Stromal cell of bone marrow (primary cell): ENCODE results near the gene ENTPD8.

Experiments used
- DNase-seq: peaks from one replicate; pipeline ENCODE4 v3.0.0-alpha.2; 2012; ENCODE audit warnings: low read depth

The ENTPD8 gene, protein sequence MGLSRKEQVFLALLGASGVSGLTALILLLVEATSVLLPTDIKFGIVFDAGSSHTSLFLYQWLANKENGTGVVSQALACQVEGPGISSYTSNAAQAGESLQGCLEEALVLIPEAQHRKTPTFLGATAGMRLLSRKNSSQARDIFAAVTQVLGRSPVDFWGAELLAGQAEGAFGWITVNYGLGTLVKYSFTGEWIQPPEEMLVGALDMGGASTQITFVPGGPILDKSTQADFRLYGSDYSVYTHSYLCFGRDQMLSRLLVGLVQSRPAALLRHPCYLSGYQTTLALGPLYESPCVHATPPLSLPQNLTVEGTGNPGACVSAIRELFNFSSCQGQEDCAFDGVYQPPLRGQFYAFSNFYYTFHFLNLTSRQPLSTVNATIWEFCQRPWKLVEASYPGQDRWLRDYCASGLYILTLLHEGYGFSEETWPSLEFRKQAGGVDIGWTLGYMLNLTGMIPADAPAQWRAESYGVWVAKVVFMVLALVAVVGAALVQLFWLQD

DNA sequence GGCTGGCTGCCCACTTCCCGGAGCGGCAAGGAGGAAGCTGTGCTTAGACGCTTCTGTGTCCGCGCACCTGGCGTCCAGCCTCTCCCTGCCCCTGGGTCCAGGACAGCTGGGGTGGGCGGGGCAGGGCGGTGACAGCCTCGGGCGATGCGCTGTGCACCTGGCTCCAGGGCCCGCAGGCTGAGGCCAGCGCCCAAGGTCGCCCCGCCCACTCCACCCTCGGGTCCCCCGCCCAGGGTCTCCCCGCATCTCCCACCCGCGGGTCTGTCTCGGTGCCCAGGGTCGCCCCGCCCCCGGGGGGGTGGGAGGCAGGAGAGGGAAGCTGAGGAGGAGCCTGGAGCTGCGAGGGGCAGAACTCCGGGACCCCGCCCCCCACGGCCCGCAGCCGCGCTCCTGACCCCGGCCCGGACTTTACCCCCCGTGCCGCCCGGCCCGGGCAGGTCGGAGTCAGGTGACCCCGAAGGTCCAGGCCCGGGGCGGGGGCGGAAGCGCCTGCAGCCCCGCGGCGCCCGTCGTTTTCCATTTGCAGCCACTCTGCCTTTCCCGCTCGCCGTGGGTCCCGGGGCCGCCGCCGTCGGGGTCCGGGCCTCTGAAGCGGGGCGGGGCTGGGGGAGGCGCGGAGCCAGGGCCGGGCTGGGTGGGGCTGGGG, at the start of gene ENTPD8:
Gene ENTPD8 (minus strand): TSS at position 69 of the 646 bp plus-strand sequence. CDS start 3,072 bp downstream, outside the sequence.
- DNase-seq, result no peak

- DNase-seq, result no peak
These were observed 49.5 kb upstream of the ENTPD8 start for GRCh38 chr9:137490532-137491186.

- no peak for DNase-seq
These were observed 47.7 kb upstream of the ENTPD8 start for GRCh38 chr9:137488906-137489305.

DNA sequence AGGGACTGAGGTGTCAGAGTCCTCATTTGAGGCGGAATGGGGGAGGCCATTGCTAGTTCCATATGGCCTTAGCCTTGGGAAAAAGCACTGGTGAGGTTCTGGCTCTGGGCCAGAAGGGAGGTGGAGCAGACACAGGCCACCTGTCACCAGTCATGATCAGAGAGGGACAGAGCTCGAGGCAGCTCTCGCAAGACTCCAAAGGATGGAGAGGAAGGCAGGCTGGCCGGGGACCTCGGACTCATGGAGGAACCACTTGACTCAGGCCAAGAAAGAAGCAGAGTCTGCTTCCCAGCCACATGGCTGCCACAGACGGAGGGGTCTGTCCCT, 47.1 kb upstream of the ENTPD8 start:
- DNase-seq, result no peak

DNA sequence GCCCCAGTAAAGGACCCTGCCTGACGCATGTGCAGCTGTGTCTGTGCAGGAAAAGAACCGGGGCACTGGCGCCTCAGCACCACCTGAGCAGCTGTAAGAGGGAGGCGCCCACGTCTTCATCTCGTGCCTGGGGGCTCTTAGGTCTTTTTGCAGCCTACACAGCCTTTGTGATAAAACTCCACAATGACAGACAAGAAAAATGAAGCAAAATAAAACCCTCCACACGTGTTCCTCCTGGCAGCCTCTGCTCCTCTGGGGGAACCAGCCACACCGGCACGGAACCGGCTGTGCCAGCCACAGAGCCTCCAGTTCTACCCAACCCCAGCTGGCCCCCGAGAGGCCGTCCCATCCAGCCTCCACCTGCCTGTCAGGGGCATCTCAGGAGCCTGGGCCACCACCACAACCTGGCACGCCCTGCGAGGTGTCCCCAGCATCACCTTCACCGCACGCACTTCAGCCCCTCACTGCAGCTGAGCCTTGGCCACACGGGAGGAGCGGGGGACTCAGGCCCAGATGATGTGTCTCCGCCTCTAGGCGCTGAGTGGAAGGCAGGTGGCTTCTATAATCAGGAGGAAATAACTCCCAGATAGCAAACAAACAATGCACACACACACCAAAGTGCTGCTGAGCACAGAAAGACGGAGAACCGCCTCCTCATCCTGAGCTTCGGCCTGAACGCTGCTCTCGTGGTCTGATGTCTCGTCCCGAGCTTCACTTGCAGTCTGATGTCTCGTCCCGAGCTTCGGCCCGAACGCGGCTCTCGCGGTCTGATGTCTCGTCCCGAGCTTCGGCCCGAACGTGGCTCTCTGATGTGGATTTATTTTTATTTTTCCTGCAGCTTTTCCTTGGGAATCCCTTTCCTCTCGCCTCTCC, 46.5 kb upstream of the ENTPD8 start:
- DNase-seq, result no peak

- no peak for DNase-seq
These were observed 45.6 kb upstream of the ENTPD8 start for GRCh38 chr9:137486545-137487453.

GRCh38 chr9:137486141-137486490, 45.0 kb upstream of the ENTPD8 start:
- no peak for DNase-seq

- no peak for DNase-seq
These were observed 44.4 kb upstream of the ENTPD8 start for GRCh38 chr9:137485343-137486140.

DNA sequence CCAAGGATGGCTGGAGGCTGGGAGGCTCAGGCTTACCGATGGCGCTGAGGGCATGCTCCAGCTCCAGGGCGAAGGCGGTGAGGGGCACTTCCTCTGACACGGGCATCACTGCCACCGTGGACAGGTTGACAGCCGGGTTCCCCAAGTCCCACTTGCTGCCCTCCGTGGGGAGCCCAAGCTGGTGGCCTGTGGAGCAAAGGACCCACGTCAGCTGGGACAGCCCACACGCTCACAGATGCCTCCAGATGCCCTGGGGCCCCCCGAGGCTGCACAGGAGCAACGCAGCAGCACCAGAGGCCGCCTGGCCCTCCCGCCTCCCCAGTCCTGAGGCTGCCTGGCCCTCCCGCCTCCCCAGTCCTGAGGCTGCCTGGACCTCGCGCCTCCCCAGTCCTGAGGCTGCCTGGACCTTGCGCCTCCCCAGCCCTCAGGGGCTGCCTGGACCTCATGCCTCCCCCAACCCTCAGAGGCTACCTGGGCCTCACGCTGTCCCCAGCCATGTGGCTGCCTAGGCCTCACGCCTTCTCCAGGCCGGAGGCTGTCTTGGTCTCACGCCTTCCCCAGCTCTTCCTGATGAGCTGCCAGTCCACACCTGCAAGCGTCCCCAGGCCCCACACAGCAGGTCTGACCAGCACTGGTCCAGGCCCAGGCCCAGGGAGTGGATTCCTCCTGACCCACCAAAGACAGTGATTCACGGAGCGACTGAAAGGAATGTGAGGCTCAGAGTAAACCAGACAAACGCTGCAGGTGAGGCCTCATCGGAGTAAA, 43.6 kb upstream of the ENTPD8 start:
- DNase-seq, result no peak

- peak; percentile 61 for DNase-seq
These were observed 41.1 kb upstream of the ENTPD8 start for GRCh38 chr9:137482094-137482781.

DNA sequence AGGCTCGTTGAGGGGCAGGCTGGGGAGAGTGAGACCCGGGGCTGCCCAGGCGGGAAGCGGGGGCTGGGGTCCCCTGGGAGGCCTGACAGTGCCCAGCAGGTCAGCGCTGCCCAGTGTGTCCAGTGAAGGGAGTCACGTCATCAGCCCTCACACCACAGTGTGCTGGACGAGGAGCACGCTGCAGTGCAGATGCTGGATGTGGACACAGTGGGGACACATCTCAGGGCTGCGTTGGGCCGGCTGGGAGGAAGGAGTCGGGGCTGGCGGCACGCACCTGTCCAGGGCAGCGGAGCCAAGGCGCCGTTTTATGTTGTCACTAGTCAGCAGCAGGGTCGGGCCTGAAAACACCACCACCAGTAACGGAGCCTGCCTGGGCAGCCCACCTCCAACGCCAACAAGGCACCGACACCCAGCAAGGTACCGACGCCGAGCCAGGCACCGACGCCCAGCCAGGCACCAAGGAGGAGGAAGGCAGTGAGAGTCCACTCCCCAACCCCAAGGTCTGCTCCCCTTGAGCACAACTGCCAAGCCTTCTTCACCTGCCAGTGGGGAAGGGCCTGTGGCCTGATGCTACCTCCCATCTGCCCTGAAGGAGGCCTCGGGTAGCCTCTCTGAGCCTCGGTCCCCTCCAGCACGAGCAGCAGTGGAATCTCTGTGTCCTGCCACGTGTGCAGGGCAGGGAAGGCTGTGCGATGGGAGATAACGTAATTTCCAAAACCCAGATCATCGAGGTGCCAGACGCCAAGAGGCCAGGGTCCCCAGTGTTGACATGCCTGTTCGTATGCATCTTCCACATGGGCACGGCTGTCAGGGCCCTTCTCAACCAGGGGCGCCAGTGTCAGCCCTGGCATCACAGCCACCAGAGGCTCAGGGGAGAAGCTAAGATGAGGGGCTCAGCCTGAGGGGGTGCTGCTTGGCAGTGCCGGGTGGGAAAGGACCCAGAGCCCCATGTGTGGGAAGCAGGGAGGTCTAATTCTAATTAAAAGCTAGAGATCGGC, 39.8 kb upstream of the ENTPD8 start:
- no peak for DNase-seq

DNA sequence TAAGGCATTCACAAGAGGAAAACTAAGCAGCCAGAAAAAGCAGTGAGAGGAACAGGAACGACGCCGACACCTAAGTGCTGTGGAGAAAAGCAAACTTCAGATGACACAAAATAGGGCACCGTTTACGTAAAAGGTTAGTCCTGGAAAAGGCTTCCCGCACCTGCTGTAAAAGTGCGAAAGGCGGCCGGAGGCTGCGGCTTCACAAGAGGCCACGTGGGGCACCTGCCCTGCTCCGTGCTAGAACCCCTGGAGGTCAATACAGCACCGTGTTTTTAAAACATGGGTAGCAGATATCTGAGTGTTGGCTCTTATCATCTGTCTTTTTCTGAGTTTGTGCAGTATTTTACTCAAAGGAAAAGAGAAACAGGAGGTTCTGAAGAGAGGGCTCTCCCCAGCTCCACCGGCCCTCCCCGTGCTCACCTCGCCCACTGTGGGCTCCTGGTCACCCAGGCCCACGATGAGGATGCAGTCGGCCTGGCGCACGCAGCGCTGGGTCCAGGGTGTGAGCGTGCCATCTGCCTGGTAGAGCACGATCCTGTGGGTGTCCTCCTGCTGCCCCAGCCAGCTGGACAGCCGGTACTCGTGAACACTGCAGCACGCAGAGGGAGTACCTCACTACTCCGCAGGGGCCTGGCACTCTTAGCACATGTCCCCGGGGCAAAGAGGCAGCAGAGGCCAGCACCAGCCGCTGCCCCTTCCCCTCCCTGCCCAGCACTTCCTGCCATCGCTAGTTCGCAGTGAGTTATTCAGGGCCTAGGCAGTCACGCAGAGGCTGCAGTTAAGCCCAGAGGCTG, 38.9 kb upstream of the ENTPD8 start:
- no peak for DNase-seq

DNA sequence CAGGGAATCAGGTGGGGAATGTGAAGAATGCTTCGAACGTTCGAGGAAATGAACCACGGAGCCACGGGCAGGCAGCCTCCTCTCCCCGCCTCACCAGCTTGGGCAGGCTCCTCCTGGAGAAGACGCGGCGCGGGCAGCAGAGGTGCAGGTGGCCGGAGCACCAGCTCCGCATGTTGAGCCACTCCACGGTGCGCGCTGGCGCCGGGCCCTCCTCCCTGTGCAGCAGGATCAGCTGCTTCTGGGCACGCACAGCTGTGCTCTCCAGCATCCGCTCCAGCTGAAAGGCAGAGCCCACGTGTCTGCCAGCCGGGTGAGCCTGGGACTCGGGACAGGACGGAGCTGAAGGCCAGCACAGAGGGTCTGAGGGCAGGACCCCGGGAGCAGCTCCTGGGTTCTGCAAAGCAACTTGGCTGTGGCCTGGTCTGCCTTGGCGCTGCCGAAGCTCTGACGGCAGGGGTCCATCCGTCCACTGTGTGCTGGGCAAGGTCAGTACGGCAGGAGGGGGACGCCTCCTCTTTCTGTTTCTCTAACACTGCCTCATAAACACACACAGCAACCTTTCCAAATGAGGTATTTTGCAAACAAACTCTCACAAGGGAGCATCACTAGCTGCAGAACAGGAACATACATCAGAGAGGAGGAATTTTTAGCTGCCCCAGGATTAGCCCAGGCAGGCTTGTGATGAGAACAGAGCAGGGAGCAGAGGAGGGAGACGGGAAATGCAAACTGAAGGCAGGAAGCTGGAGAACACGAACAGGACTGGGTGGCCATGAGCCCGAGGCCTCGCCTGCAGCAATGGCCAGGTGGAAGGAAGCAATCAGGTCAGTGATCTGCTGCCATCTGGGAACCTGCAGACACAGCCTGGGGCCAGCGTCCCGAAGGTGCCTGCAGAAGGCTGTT, 38.1 kb upstream of the ENTPD8 start:
- no peak for DNase-seq

DNA sequence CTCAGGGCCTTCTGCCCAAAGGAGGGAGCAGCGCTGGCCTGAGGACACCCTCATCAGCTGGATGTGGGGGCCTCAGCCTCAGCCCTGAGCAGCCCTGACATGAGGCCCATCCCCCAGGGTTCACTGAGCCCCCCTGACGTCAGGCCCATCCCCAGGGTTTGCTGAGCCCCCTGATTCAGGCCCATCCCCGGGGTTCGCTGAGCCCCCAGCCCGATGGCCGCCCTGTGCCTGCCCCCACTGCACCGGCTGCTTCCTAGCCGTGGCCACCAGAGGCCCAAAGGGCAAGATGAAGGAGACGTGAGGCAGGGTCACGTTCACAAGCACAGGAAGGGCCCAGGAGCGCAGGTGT, 37.4 kb upstream of the ENTPD8 start:
- no peak for DNase-seq

DNA sequence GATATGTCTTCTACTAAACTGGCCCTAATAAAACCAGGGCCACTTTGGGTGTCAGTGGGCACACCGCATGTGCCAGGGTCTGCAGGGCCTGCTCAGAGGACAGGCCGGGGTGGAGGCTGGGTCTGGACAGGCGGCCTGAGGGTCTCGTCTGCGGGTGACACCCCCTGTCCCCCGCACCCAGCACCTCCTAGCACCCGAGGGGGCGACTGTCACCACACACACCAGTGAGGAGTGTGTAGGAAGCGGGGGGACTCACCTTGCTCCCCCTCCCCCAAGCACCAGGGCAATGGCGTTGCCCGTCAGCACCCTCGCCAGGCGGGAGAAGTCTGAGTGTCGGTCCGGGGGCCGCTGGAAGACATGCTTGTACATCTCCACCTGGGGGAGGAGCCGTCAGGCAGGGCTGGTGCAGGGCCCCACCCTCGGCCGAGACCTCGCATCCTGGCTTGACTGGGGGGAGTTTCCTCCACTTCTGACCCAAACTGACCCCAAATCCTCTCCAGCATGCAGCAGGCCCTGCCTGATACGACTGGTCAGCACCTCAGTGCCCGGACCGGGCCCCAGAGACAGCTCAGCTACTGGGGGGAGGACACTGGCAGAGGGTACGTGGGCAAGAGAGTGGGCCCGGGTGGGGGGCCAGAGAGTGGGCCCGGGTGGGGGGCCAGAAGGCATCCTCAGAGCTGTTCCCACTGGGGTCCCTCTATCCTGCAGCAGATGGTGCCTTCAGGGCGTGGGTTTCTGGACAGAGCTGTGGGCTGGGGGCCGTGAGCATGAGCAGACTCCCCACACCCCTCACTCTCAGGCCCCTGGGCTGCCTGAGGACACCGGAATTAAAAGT, 36.8 kb upstream of the ENTPD8 start:
- no peak for DNase-seq
